GM23338 (cell line): ENCODE results near the gene MGAT5. TPM values are rescaled to one million over a fixed set of nuclear protein-coding genes. Genes with fewer than 3 reads are reported as not detected.

Experiments
- ATAC-seq: fragments of 200-7000 bp; cut with Tn5 transposase; 3 replicates; pipeline ENCODE4 v1.9.1; 2020
- DNase-seq: peaks from one replicate; pipeline ENCODE4 v3.0.0-alpha.2; 2015; ENCODE audit warnings: low spot score
- H2AFZ ChIP-seq: fragments of 200-600 bp; sonication (generic); 2 replicates; pipeline ENCODE4 v1.8.0; 2016; ENCODE audit warnings: antibody characterized with exemption, mild to moderate bottlenecking, moderate library complexity
- H3F3A ChIP-seq: fragments of 200-600 bp; sonication (generic); replicated peaks from 2 replicates; pipeline ENCODE4 v1.8.0; 2017; ENCODE audit warnings: antibody characterized with exemption, mixed run types, low read depth
- H3K27ac ChIP-seq: fragments of 200-600 bp; sonication (generic); 2 replicates; pipeline ENCODE4 v1.6.1; 2016; ENCODE audit warnings: low read depth
- H3K27me3 ChIP-seq: fragments of 200-600 bp; sonication (generic); 2 replicates; pipeline ENCODE4 v1.8.0; 2016; ENCODE audit warnings: mild to moderate bottlenecking, mixed run types, moderate library complexity; ENCODE audit not compliant: insufficient read depth
- H3K36me3 ChIP-seq: fragments of 200-600 bp; sonication (generic); 2 replicates; pipeline ENCODE4 v1.8.0; 2016; ENCODE audit warnings: mild to moderate bottlenecking; ENCODE audit not compliant: insufficient read depth
- H3K4me1 ChIP-seq: fragments of 200-600 bp; sonication (generic); 2 replicates; pipeline ENCODE4 v1.8.0; 2016; ENCODE audit warnings: mild to moderate bottlenecking, moderate library complexity; ENCODE audit not compliant: insufficient read depth
- H3K4me2 ChIP-seq: fragments of 200-600 bp; sonication (generic); 2 replicates; pipeline ENCODE4 v1.7.1; 2017; ENCODE audit warnings: mixed run types
- H3K4me3 ChIP-seq: fragments of 200-600 bp; sonication (generic); 2 replicates; pipeline ENCODE4 v1.6.1; 2016; ENCODE audit warnings: mixed run types
- H3K79me2 ChIP-seq: fragments of 200-600 bp; sonication (generic); replicated peaks from 2 replicates; pipeline ENCODE4 v1.8.0; 2017; ENCODE audit warnings: mild to moderate bottlenecking; ENCODE audit not compliant: insufficient read depth
- H3K9me2 ChIP-seq: fragments of 200-600 bp; sonication (generic); 2 replicates; pipeline ENCODE4 v1.8.0; 2017; ENCODE audit not compliant: insufficient read depth
- H4K20me1 ChIP-seq: fragments of 200-600 bp; sonication (generic); replicated peaks from 2 replicates; pipeline ENCODE4 v1.8.0; 2017; ENCODE audit warnings: mild to moderate bottlenecking; ENCODE audit not compliant: insufficient read depth
- H3K27ac Mint-ChIP-seq: 2 replicates; pipeline ENCODE4 v1.8.0; 2020; ENCODE audit warnings: inconsistent platforms, mild to moderate bottlenecking, moderate library complexity, mixed read lengths
- H3K27me3 Mint-ChIP-seq: 3 replicates; pipeline ENCODE4 v1.8.0; 2022; ENCODE audit warnings: low read depth, mild to moderate bottlenecking, moderate library complexity, mixed read lengths, inconsistent platforms; ENCODE audit not compliant: insufficient read depth, poor library complexity
- H3K36me3 Mint-ChIP-seq: 3 replicates; pipeline ENCODE4 v1.8.0; 2021; ENCODE audit warnings: low read depth, mild to moderate bottlenecking, inconsistent platforms, moderate library complexity, mixed read lengths
- H3K4me1 Mint-ChIP-seq: 3 replicates; pipeline ENCODE4 v1.8.0; 2020; ENCODE audit warnings: mild to moderate bottlenecking, inconsistent platforms, mixed read lengths
- H3K4me3 Mint-ChIP-seq: 3 replicates; pipeline ENCODE4 v1.8.0; 2021; ENCODE audit warnings: moderate library complexity, mild to moderate bottlenecking, inconsistent platforms, mixed read lengths
- H3K9me3 Mint-ChIP-seq: 3 replicates; pipeline ENCODE4 v1.8.0; 2020; ENCODE audit warnings: moderate library complexity, mild to moderate bottlenecking, inconsistent platforms, mixed read lengths
- CREB1 ChIP-seq: fragments of 250-450 bp; sonication (Bioruptor Pico); IDR thresholded peaks from 2 replicates; pipeline ENCODE4 v1.5.0; 2020; ENCODE audit warnings: low read depth, mild to moderate bottlenecking, moderate library complexity
- CTCF ChIP-seq, 2 experiments: fragments of 200-600 bp in 1 of 2; sonication (generic) in 1 of 2; conservative IDR thresholded peaks; 2 replicates each; pipeline versions ENCODE4 v1.5.1 to v1.6.1; 2016 to 2017; ENCODE audit warnings: antibody characterized with exemption in 2 of 2, low read depth in 2 of 2, mild to moderate bottlenecking in 2 of 2, moderate library complexity in 1 of 2
- ETS1 ChIP-seq: IDR thresholded peaks from 2 replicates; pipeline ENCODE4 v1.6.1; 2016; ENCODE audit warnings: antibody characterized with exemption
- EZH2phosphoT487 ChIP-seq: fragments of 200-600 bp; sonication (generic); IDR thresholded peaks from one replicate; pipeline ENCODE4 v1.8.1; 2018; ENCODE audit warnings: antibody characterized with exemption; ENCODE audit not compliant: unreplicated experiment
- JUNB ChIP-seq: IDR thresholded peaks from one replicate; pipeline ENCODE4 v1.6.1; 2016; ENCODE audit warnings: antibody characterized with exemption; ENCODE audit not compliant: unreplicated experiment
- NANOG ChIP-seq: IDR thresholded peaks from 2 replicates; pipeline ENCODE4 v1.6.1; 2016; ENCODE audit warnings: antibody characterized with exemption, borderline replicate concordance
- POLR2AphosphoS5 ChIP-seq: IDR thresholded peaks from 2 replicates; pipeline ENCODE4 v1.6.1; 2016; ENCODE audit warnings: antibody characterized with exemption, low read depth
- STAT1 ChIP-seq: IDR thresholded peaks from one replicate; pipeline ENCODE4 v1.6.1; 2016; ENCODE audit warnings: antibody characterized with exemption; ENCODE audit not compliant: unreplicated experiment
- ZNF462 ChIP-seq: fragments of 250-450 bp; sonication (Bioruptor Pico); IDR thresholded peaks from 2 replicates; pipeline ENCODE4 v1.5.0; 2020; ENCODE audit warnings: mild to moderate bottlenecking, moderate library complexity
- polyA plus RNA-seq: library from polyadenylated mRNA; unstranded; fragments of >200 nt; fragmentation: Nextera tagmentation; extraction: Ambion mirVana; gene quantifications from 2 replicates; pipeline ENCODE4 v1.2.1, GENCODE V29; 2016
- total RNA-seq: library from RNA; depleted of rRNA; stranded (reverse); fragments of >200 nt; shearing (Covaris generic); gene quantifications from 2 replicates; pipeline ENCODE4 v1.2.3, GENCODE V29; 2014

Gene MGAT5
- total and polyA plus RNA-seq, 2 experiments from 2014 or later: 4.6 to 27.6 TPM

- Histone ChIP-seq H3K36me3 (no peaks in the 10 kb centered on the region), H4K20me1 (peaks cover 11% of the 10 kb centered on the region), H2AFZ (no peak overlapping the region), H3K27ac (no peak overlapping the region), H3K27me3 (no peaks in the 10 kb centered on the region), H3K79me2 (peaks cover 62% of the 10 kb centered on the region), H3K4me3 (no peak overlapping the region), H3K4me2 (no peak overlapping the region), H3K4me1 (no peaks in the 10 kb centered on the region), H3F3A (no peaks in the 10 kb centered on the region), H3K9me2 (peaks cover 6% of the 10 kb centered on the region; the same call in 1 of the 2 replicates)
- ATAC-seq (no peak), DNase-seq (no peak)
- no peak for TF ChIP-seq ZNF462
- TF ChIP-seq POLR2AphosphoS5: no peak
- TF ChIP-seq STAT1: no peak
- TF ChIP-seq CREB1: no peak
- TF ChIP-seq CTCF (conservative IDR thresholded peaks at IDR 0.05; ENCODE audit: low read depth in 2 of 2): no peak
- no peak for TF ChIP-seq EZH2phosphoT487
- no peak for TF ChIP-seq JUNB
- no peak for TF ChIP-seq ETS1
- TF ChIP-seq NANOG: no peak
- no peaks in the 10 kb centered on the region for H3K9me3 Mint-ChIP-seq
- no peaks in the 10 kb centered on the region for H3K27me3 Mint-ChIP-seq
- peaks cover 7% of the 10 kb centered on the region for H3K4me1 Mint-ChIP-seq
- no peak overlapping the region for H3K27ac Mint-ChIP-seq
- H3K4me3 Mint-ChIP-seq: no peak overlapping the region
- peaks cover 4% of the 10 kb centered on the region; the same call in 2 of the 3 replicates for H3K36me3 Mint-ChIP-seq
Measured at GRCh38 chr2:134212746-134213145, 41.1 kb upstream of the MGAT5 start.
